A673 (cell line): ENCODE results near the gene ZNF664. TPM values are rescaled to one million over a fixed set of nuclear protein-coding genes. Genes with fewer than 3 reads are reported as not detected.
A peak's percentile ranks its signal among the peaks of the same experiment; 100 is the strongest.

Source experiments
- Bru-seq: library from RNA; stranded (reverse); fragments of 400-500 nt; gene quantifications from one replicate; lab custom pipeline; 2021; lab: Mats Ljungman, UMichigan
- BruChase-seq, 2 experiments: library from RNA; stranded (reverse); fragments of 400-500 nt; gene quantifications; one replicate each; lab custom pipeline; 2021; lab: Mats Ljungman, UMichigan
- BruUV-seq: library from RNA; stranded (reverse); fragments of 400-500 nt; replicated peaks from 2 replicates; lab custom pipeline; 2021; lab: Mats Ljungman, UMichigan
- CTCF ChIA-PET: fragments of 300-600 bp; sonication (Branson Sonifier 250); formaldehyde crosslinking; loops from one replicate; lab custom pipeline; 2022; ENCODE audit warnings: antibody characterized with exemption; lab: Charles Lee
- POLR2A ChIA-PET: fragments of 300-600 bp; sonication (Branson Sonifier 250); formaldehyde crosslinking; loops from one replicate; lab custom pipeline; 2022; ENCODE audit warnings: antibody characterized with exemption; ENCODE audit not compliant: low non-redundant PET; lab: Charles Lee
- DNase-seq: peaks from one replicate; pipeline ENCODE4 v3.0.0-alpha.2; 2015; ENCODE audit warnings: low spot score
- H3K27ac ChIP-seq: fragments of 200-600 bp; sonication (generic); 2 replicates; pipeline ENCODE4 v1.5.1; 2016; ENCODE audit warnings: mixed run types, low read depth, mild to moderate bottlenecking, mixed read lengths, antibody characterized with exemption, low read length; ENCODE audit not compliant: poor library complexity, severe bottlenecking
- H3K27me3 ChIP-seq: fragments of 200-600 bp; sonication (generic); replicated peaks from 2 replicates; pipeline ENCODE4 v1.6.1; 2017; ENCODE audit warnings: mixed run types, low read depth, mild to moderate bottlenecking, mixed read lengths, antibody characterized with exemption, low read length; ENCODE audit not compliant: insufficient read depth, poor library complexity
- H3K36me3 ChIP-seq: fragments of 200-600 bp; sonication (generic); 2 replicates; pipeline ENCODE4 v1.6.1; 2016; ENCODE audit warnings: mixed run types, mild to moderate bottlenecking, mixed read lengths, antibody characterized with exemption, low read length; ENCODE audit not compliant: insufficient read depth, poor library complexity, severe bottlenecking
- H3K4me1 ChIP-seq: fragments of 200-600 bp; sonication (generic); 2 replicates; pipeline ENCODE4 v1.6.1; 2017; ENCODE audit warnings: mixed run types, mild to moderate bottlenecking, mixed read lengths, antibody characterized with exemption, low read length; ENCODE audit not compliant: insufficient read depth, poor library complexity, severe bottlenecking
- H3K4me3 ChIP-seq: fragments of 200-600 bp; sonication (generic); 2 replicates; pipeline ENCODE4 v1.5.1; 2016; ENCODE audit warnings: low read depth, mixed run types, mild to moderate bottlenecking, mixed read lengths, low read length; ENCODE audit not compliant: poor library complexity, severe bottlenecking
- H3K9me3 ChIP-seq: fragments of 200-600 bp; sonication (generic); 2 replicates; pipeline ENCODE4 v1.6.1; 2016; ENCODE audit warnings: mixed run types, low read depth, mild to moderate bottlenecking, mixed read lengths, antibody characterized with exemption, low read length; ENCODE audit not compliant: poor library complexity, severe bottlenecking
- EZH2 ChIP-seq: fragments of 200-600 bp; sonication (generic); IDR thresholded peaks from 2 replicates; pipeline ENCODE4 v1.6.1; 2017; ENCODE audit warnings: borderline replicate concordance, low read depth, mild to moderate bottlenecking, mixed read lengths, antibody characterized with exemption, low read length; ENCODE audit not compliant: poor library complexity, severe bottlenecking
- intact Hi-C: fragments of 100-400 bp; cut with micrococcal nuclease; formaldehyde crosslinking; loops from one replicate; pipeline ENCODE4 v1.10.0; 2022; ENCODE audit not compliant: unreplicated experiment
- long read RNA-seq: library from polyadenylated mRNA; stranded (forward); transcript quantifications from one replicate; pipeline ENCODE4 v2.0.0, GENCODE V29; 2022
- total RNA-seq: library from RNA; stranded (reverse); gene quantifications from 2 replicates; pipeline ENCODE4 v1.2.3, GENCODE V29; 2021
- TF ChIP-seq, protein P1 (sequence below): fragments of 300-800, 200-600 bp; sonication (generic); conservative IDR thresholded peaks from 2 replicates; pipeline ENCODE4 v1.5.1; 2017; ENCODE audit warnings: low read depth, mild to moderate bottlenecking, antibody characterized with exemption, low read length, moderate library complexity, mixed read lengths

ZNF664 gene
- total RNA-seq = 135 and 144 TPM in 2 replicates
- Bru-seq, nascent RNA = percentile 95 among the genes with signal in this experiment
- BruChase-seq, experiment 1, labeled RNA remaining after a 2-hour chase = percentile 100 among the genes with signal in this experiment
- BruChase-seq, experiment 2, labeled RNA remaining after a 6-hour chase = percentile 100 among the genes with signal in this experiment
- long read RNA-seq, full-length matches to known transcripts = 5 of 6 reads
- long read RNA-seq, partial matches to known transcripts = 0 of 6 reads
- long read RNA-seq, other reads (novel, unspliced or antisense) = 1 of 6 reads

- Histone ChIP-seq H3K27me3 (no peaks in the 10 kb centered on the region), H3K9me3 (no peaks in the 10 kb centered on the region), H3K27ac (peak within 1 kb of the TSS; percentile 81), H3K4me3 (peak within 1 kb of the TSS; percentile 90), H3K4me1 (peaks cover 19% of the 10 kb centered on the region), H3K36me3 (peaks cover 23% of the 10 kb centered on the region)
- DNase-seq = peak; percentile 94
- ChIA-PET POLR2A (interaction anchor here (0.6 kb wide), 1 partner anchor 739 kb away, joined by 3 read pairs; the partner anchor contains the start of gene MTRFR), CTCF (no interaction called here)
- BruUV-seq = no TSS peak
- intact Hi-C loops = no loop called here
- TF ChIP-seq, protein P1, sequence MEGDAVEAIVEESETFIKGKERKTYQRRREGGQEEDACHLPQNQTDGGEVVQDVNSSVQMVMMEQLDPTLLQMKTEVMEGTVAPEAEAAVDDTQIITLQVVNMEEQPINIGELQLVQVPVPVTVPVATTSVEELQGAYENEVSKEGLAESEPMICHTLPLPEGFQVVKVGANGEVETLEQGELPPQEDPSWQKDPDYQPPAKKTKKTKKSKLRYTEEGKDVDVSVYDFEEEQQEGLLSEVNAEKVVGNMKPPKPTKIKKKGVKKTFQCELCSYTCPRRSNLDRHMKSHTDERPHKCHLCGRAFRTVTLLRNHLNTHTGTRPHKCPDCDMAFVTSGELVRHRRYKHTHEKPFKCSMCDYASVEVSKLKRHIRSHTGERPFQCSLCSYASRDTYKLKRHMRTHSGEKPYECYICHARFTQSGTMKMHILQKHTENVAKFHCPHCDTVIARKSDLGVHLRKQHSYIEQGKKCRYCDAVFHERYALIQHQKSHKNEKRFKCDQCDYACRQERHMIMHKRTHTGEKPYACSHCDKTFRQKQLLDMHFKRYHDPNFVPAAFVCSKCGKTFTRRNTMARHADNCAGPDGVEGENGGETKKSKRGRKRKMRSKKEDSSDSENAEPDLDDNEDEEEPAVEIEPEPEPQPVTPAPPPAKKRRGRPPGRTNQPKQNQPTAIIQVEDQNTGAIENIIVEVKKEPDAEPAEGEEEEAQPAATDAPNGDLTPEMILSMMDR = no peak
- no peak for TF ChIP-seq EZH2
Observed at GRCh38 chr12:123972457-123973401, at the start of gene ZNF664, which contains the start of gene CCDC92. Gene ZNF664, plus strand, starts transcription at chr12:123973215. Its CDS starts 38,930 bp downstream, at chr12:124012145. Gene CCDC92, minus strand, starts transcription at chr12:123972831. Its CDS starts 28,526 bp downstream, at chr12:123944305.

DNA sequence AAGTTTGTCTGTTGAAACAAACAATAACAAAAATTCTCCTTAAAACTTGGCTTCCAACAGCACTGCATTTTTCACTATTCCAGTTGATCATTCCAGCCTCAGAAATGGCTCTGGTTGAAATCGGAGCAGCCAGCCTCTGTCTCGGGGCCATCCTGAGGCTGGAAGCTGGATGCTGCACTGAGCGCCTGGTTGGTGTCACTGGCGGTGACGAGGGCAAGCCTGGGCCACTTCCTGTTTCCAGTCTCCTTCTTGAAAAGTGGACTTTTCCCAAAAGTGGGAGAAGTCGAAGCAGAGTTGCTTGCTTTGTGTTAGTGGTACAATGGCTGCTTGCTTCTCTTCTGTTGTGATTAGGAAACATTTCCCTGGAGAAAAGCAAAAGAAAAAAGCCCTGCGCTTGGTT, 49.1 kb upstream of the ZNF664 start:
- TF ChIP-seq, protein P1 = no peak
- no peak for TF ChIP-seq EZH2
- no peak overlapping the region for H3K27ac ChIP-seq
- no peak overlapping the region for H3K4me3 ChIP-seq
- H3K9me3 ChIP-seq = no peaks in the 10 kb centered on the region
- no TSS peak for BruUV-seq
- DNase-seq = no peak
- ChIA-PET CTCF (no interaction called here), POLR2A (no interaction called here)
- no peaks in the 10 kb centered on the region for H3K4me1 ChIP-seq
- intact Hi-C loops = no loop called here
- H3K27me3 ChIP-seq = no peaks in the 10 kb centered on the region
- H3K36me3 ChIP-seq = no peaks in the 10 kb centered on the region

DNA sequence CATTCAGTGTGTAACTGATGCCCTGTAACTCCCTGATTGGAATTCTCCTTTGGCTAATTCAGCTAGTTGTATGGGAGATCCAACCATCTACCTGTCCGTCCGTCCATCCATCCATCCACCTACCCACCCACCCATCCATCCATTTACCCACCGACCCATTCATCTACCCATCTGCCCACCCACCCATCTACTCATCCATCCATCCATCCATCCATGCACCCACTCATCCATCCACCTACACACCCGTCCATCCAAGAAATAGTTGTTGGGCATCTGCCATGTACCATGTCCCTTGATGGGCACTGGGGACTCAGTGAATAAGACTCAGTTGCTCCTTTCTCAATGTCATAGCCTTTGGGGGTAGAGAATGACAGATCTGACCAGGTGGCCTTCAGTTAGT, 48.5 kb upstream of the ZNF664 start:
- no peak overlapping the region for H3K4me3 ChIP-seq
- ChIA-PET POLR2A (no interaction called here), CTCF (no interaction called here)
- no peaks in the 10 kb centered on the region for H3K9me3 ChIP-seq
- H3K4me1 ChIP-seq = no peaks in the 10 kb centered on the region
- TF ChIP-seq, protein P1 = no peak
- no peak for TF ChIP-seq EZH2
- intact Hi-C loops = no loop called here
- no peaks in the 10 kb centered on the region for H3K36me3 ChIP-seq
- BruUV-seq = no TSS peak
- DNase-seq = no peak
- H3K27me3 ChIP-seq = no peaks in the 10 kb centered on the region
- no peak overlapping the region for H3K27ac ChIP-seq
